DMS79 (cell line): Measurements from ENCODE around the gene PLVAP.

ENCODE experiments used
- DNase-seq: peaks from one replicate; lab custom pipeline; 2025; lab: John Stamatoyannopoulos, UW

PLVAP gene

GRCh38 chr19:17321655-17322489, 55.3 kb downstream of the PLVAP start:
- DNase-seq = no peak

- DNase-seq = no peak
Observed at GRCh38 chr19:17320435-17320834, 56.7 kb downstream of the PLVAP start.

GRCh38 chr19:17319473-17320238, 57.5 kb downstream of the PLVAP start:
- DNase-seq = no peak

GRCh38 chr19:17318966-17319365, 58.2 kb downstream of the PLVAP start:
- no peak for DNase-seq

GRCh38 chr19:17314007-17314593, 63.0 kb downstream of the PLVAP start:
- no peak for DNase-seq

GRCh38 chr19:17312189-17313113, 64.7 kb downstream of the PLVAP start:
- DNase-seq = no peak

- DNase-seq = no peak
Observed at GRCh38 chr19:17311455-17312188, 65.5 kb downstream of the PLVAP start.

- no peak for DNase-seq
Observed at GRCh38 chr19:17309965-17310461, 67.1 kb downstream of the PLVAP start.

- DNase-seq = peak; percentile 99
Observed at GRCh38 chr19:17309198-17309964, 67.8 kb downstream of the PLVAP start, which contains the start of gene DDA1. DDA1 (plus strand) TSS chr19:17309563; CDS start chr19:17309655, 92 bp downstream.

- no peak for DNase-seq
Observed at GRCh38 chr19:17307876-17308377, 69.2 kb downstream of the PLVAP start.

GRCh38 chr19:17306285-17306714, 70.8 kb downstream of the PLVAP start:
- DNase-seq = no peak

GRCh38 chr19:17305517-17306284, 71.4 kb downstream of the PLVAP start, which contains the start of gene MRPL34:
MRPL34 (plus strand) TSS chr19:17305872; CDS start chr19:17305893, 21 bp downstream.
- peak; percentile 99 for DNase-seq

GRCh38 chr19:17305216-17305516, 72.0 kb downstream of the PLVAP start:
- no peak for DNase-seq

- DNase-seq = peak; percentile 85
Observed at GRCh38 chr19:17304386-17305215, 72.5 kb downstream of the PLVAP start.

- peak; percentile 68 for DNase-seq
Observed at GRCh38 chr19:17303940-17304267, 73.2 kb downstream of the PLVAP start.

- peak; percentile 85 for DNase-seq
Observed at GRCh38 chr19:17303167-17303939, 73.8 kb downstream of the PLVAP start, which contains the start of gene ABHD8. ABHD8 (minus strand) TSS chr19:17303425; CDS start chr19:17301616, 1,809 bp downstream.
